K562 (cell line): ENCODE results near the gene NRXN3. TPM values are rescaled to one million over a fixed set of nuclear protein-coding genes. Genes with fewer than 3 reads are reported as not detected.

Source experiments
- ATAC-seq: fragments of 200-7000 bp; cut with Tn5 transposase; 3 replicates; pipeline ENCODE4 v1.9.1; 2020; ENCODE audit warnings: moderate library complexity
- BruUV-seq: library from RNA; stranded (reverse); fragments of 400-500 nt; replicated peaks from 2 replicates; lab custom pipeline; 2021; lab: Mats Ljungman, UMichigan
- CTCF ChIA-PET: fragments of 300-600 bp; formaldehyde crosslinking; extraction: SDS; loops from one replicate; lab custom pipeline; 2021; ENCODE audit warnings: low intra/inter-chr PET ratio; lab: Yijun Ruan, JAX
- POLR2A ChIA-PET: fragments of 300-600, 350-650 bp; sonication (Branson Sonifier 250); formaldehyde crosslinking; extraction: SDS; loops from one replicate; lab custom pipeline; 2021; ENCODE audit warnings: antibody characterized with exemption, inconsistent platforms; lab: Yijun Ruan, JAX
- DNase-seq, 4 experiments: peaks; one replicate each; pipeline versions ENCODE4 v3.0.0 to v3.0.0-alpha.2; 2011 to 2018; ENCODE audit warnings: low spot score in 3 of 4, mixed read lengths in 3 of 4; ENCODE audit errors: extremely low read depth in 1 of 4
- FAIRE-seq: peaks from 2 replicates; lab custom pipeline; 2011; peaks lifted over from hg19 to GRCh38; lab: Jason Lieb, UNC
- H2AFZ ChIP-seq: 2 replicates; pipeline ENCODE4 v1.6.0; 2011; ENCODE audit warnings: low read depth, low read length, control low read depth, inconsistent platforms
- H3K27ac ChIP-seq: fragments of 200-600 bp; 3 replicates; pipeline ENCODE4 v1.8.0; 2011; ENCODE audit warnings: low read depth, mild to moderate bottlenecking, control low read depth, inconsistent platforms, low read length, moderate library complexity, mixed read lengths; ENCODE audit errors: extremely low read depth
- H3K27me3 ChIP-seq, 2 experiments: fragments of 300-600 bp in 1 of 2; 2 replicates in 1 of 2; 3 replicates in 1 of 2; pipeline versions ENCODE4 v1.6.0 to v1.8.0; 2011; ENCODE audit warnings: inconsistent platforms in 2 of 2, low read length in 2 of 2, mild to moderate bottlenecking in 1 of 2, mixed read lengths in 1 of 2, moderate library complexity in 1 of 2; ENCODE audit not compliant: control insufficient read depth in 2 of 2, insufficient read depth in 2 of 2
- H3K36me3 ChIP-seq: fragments of 300-600 bp; 3 replicates; pipeline ENCODE4 v1.8.0; 2011; ENCODE audit warnings: mild to moderate bottlenecking, low read length, inconsistent platforms; ENCODE audit not compliant: control insufficient read depth, insufficient read depth
- H3K4me1 ChIP-seq, 2 experiments: fragments of 200-600 bp in 1 of 2; replicated peaks in 1 of 2; 2 replicates in 1 of 2; 3 replicates in 1 of 2; pipeline versions ENCODE4 v1.5.1 to v1.8.0; 2011; ENCODE audit warnings: inconsistent platforms in 2 of 2, low read length in 2 of 2, mild to moderate bottlenecking in 1 of 2, mixed read lengths in 1 of 2, moderate library complexity in 1 of 2; ENCODE audit not compliant: control insufficient read depth in 2 of 2, insufficient read depth in 2 of 2
- H3K4me2 ChIP-seq: 2 replicates; pipeline ENCODE4 v1.6.1; 2011; ENCODE audit warnings: low read length, control low read depth, inconsistent platforms, mixed read lengths; ENCODE audit not compliant: insufficient read depth
- H3K4me3 ChIP-seq: fragments of 200-600 bp; sonication (generic), shearing (Covaris generic); 2 replicates; pipeline ENCODE4 v1.5.1; 2016; ENCODE audit warnings: control low read depth, inconsistent platforms
- H3K79me2 ChIP-seq: fragments of 200-600 bp; 3 replicates; pipeline ENCODE4 v1.8.0; 2011; ENCODE audit warnings: low read length, inconsistent platforms; ENCODE audit not compliant: control insufficient read depth, insufficient read depth
- H3K9ac ChIP-seq, 2 experiments: 2 replicates each; pipeline versions ENCODE4 v1.6.0 to v1.6.1; 2011; ENCODE audit warnings: low read depth in 2 of 2, low read length in 2 of 2, control low read depth in 1 of 2, inconsistent platforms in 1 of 2, mild to moderate bottlenecking in 1 of 2, mixed read lengths in 1 of 2; ENCODE audit not compliant: insufficient read depth in 1 of 2
- H3K9me1 ChIP-seq: one replicate; pipeline ENCODE4 v1.6.0; 2011; ENCODE audit warnings: inconsistent platforms, mild to moderate bottlenecking, low read length, moderate library complexity; ENCODE audit not compliant: control insufficient read depth, insufficient read depth
- H3K9me3 ChIP-seq: replicated peaks from 2 replicates; pipeline ENCODE4 v1.5.1; 2011; ENCODE audit warnings: low read depth, low read length, inconsistent platforms; ENCODE audit not compliant: control insufficient read depth, insufficient read depth
- H4K20me1 ChIP-seq: replicated peaks from 2 replicates; pipeline ENCODE4 v1.6.1; 2011; ENCODE audit warnings: low read length, inconsistent platforms, mixed read lengths; ENCODE audit not compliant: control insufficient read depth, insufficient read depth
- IRF1 ChIP-seq: sonication (generic); formaldehyde crosslinking; IDR thresholded peaks from 2 replicates; pipeline ENCODE4 v1.8.0; 2022; ENCODE audit warnings: missing genetic modification reagents, mild to moderate bottlenecking, borderline replicate concordance
- MLLT1 ChIP-seq, 2 experiments: fragments of 450-650 bp; IDR thresholded peaks; 2 replicates each; pipeline ENCODE4 v1.6.1; 2016
- PATZ1 ChIP-seq: fragments of 250-450 bp; sonication (Bioruptor Pico); IDR thresholded peaks from 2 replicates; pipeline ENCODE4 v1.5.0; 2020; ENCODE audit warnings: mild to moderate bottlenecking, borderline replicate concordance
- POU5F1 ChIP-seq: fragments of 150-350 bp; IDR thresholded peaks from 2 replicates; pipeline ENCODE4 v1.6.1; 2014; ENCODE audit warnings: borderline replicate concordance, low read length, low read depth, mild to moderate bottlenecking; ENCODE audit not compliant: partially characterized antibody
- WGBS: fragments of 100-300 bp; shearing (Covaris generic); methylation state at CpG from one replicate; pipeline ENCODE4 v1.1.6; 2016; ENCODE audit warnings: low coverage, mixed read lengths; ENCODE audit not compliant: insufficient coverage; ENCODE audit errors: missing lambda C conversion rate; 5-methylcytosine and 5-hydroxymethylcytosine counted together
- in situ Hi-C: fragments of 300-500 bp; cut with MboI; formaldehyde crosslinking; loops from 4 replicates; pipeline ENCODE4 v1.15.0; 2018; ENCODE audit warnings: inconsistent platforms, mixed read lengths
- intact Hi-C: fragments of 100-400 bp; cut with micrococcal nuclease; formaldehyde crosslinking; loops from 2 replicates; pipeline ENCODE4 v1.14.2; 2022
- polyA plus RNA-seq, 8 experiments: library from polyadenylated mRNA; depleted of rRNA in 4 of 8; stranded (reverse) in 5 of 8; unstranded in 3 of 8; fragments of >200 nt; fragmentation: Nextera tagmentation in 2 of 8; fragmentation: Illumina TruSeq in 1 of 8; extraction: Ambion mirVana in 2 of 8; extraction: Trizol in 1 of 8; gene quantifications; 2 replicates each; pipeline versions ENCODE4 v1.2.1 to v1.2.3, GENCODE V29; 2011 to 2014; ENCODE audit warnings: inconsistent platforms in 1 of 8, missing spikeins in 1 of 8
- total RNA-seq, 7 experiments: library from RNA; depleted of rRNA in 6 of 7; stranded (reverse); fragments of >200 nt in 6 of 7; fragmentation: Illumina TruSeq in 2 of 7; extraction: Trizol in 2 of 7; gene quantifications; 2 replicates each; pipeline versions ENCODE4 v1.2.1 to v1.2.3, GENCODE V29; 2011 to 2021; ENCODE audit warnings: low replicate concordance in 1 of 7

Gene NRXN3
- total and polyA plus RNA-seq, 9 of the 15 experiments (the other 6 are each of a cell fraction or from before 2014, with no cell fraction given) = 0.09 TPM; not detected in 8

GRCh38 chr14:78947681-78948080 is 777.5 kb downstream of the NRXN3 start:
- no peaks in the 10 kb centered on the region for H4K20me1 ChIP-seq
- ATAC-seq (no peak), FAIRE-seq (no peak)
- no peaks in the 10 kb centered on the region for H3K9me1 ChIP-seq
- H2AFZ ChIP-seq = no peak overlapping the region
- H3K27ac ChIP-seq = no peak overlapping the region
- H3K36me3 ChIP-seq = no peaks in the 10 kb centered on the region
- no peak overlapping the region for H3K9ac ChIP-seq
- 4% methylated on average over 2 of the region's 2 CpGs for WGBS
- no peak for TF ChIP-seq MLLT1 (IDR thresholded peaks at IDR 0.05)
- TF ChIP-seq POU5F1 = no peak
- TF ChIP-seq IRF1 (CRISPR knock-in tag) = no peak
- no peak for TF ChIP-seq PATZ1 (CRISPR knock-in tag)
- TF ChIP-seq, all 486 proteins: peak for 0
- Histone ChIP-seq H3K4me3 (no peak overlapping the region), H3K4me2 (no peak overlapping the region), H3K79me2 (no peaks in the 10 kb centered on the region), H3K4me1 (no peaks in the 10 kb centered on the region), H3K27me3 (no peaks in the 10 kb centered on the region), H3K9me3 (no peaks in the 10 kb centered on the region)
- intact Hi-C loops = no loop called here
- ChIA-PET POLR2A (no interaction called here), CTCF (no interaction called here)
- DNase-seq = no peak
- in situ Hi-C loops = no loop called here
- no TSS peak for BruUV-seq
